ENCODE results near the gene JAZF1.

Gene JAZF1

DNA sequence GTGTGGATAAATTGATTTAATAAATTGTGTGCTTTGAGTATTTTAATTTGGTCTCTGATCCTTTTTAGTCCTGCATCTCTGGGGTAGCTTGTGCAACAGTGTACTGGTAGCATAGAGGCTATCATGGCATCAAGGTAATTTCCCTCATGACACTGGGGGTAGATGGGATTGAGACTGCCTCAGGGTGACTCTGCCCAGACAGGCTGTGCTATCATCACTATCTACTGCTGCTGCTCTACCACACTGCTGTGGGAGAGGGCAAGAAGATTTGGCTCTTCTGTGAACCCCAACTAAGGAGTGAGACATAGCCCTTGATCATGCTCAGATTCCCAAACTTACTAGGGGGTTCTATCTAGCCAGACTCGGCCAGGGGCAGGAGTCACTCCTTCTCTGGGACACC, 43.6 kb upstream of the JAZF1 start:
- no peak for TF ChIP-seq EZH2phosphoT487 (IDR thresholded peaks at IDR 0.05; ENCODE audit: borderline replicate concordance, low read length)
- TF ChIP-seq, protein P1, sequence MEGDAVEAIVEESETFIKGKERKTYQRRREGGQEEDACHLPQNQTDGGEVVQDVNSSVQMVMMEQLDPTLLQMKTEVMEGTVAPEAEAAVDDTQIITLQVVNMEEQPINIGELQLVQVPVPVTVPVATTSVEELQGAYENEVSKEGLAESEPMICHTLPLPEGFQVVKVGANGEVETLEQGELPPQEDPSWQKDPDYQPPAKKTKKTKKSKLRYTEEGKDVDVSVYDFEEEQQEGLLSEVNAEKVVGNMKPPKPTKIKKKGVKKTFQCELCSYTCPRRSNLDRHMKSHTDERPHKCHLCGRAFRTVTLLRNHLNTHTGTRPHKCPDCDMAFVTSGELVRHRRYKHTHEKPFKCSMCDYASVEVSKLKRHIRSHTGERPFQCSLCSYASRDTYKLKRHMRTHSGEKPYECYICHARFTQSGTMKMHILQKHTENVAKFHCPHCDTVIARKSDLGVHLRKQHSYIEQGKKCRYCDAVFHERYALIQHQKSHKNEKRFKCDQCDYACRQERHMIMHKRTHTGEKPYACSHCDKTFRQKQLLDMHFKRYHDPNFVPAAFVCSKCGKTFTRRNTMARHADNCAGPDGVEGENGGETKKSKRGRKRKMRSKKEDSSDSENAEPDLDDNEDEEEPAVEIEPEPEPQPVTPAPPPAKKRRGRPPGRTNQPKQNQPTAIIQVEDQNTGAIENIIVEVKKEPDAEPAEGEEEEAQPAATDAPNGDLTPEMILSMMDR (IDR thresholded peaks at IDR 0.05; ENCODE audit: low read depth, low read length, poor library complexity, severe bottlenecking), result no peak
- H3K9me2 ChIP-seq (replicated peaks; ENCODE audit: control insufficient read depth, low read length), result no peaks in the 10 kb centered on the region; the same call in 1 of the 2 replicates
- H3K4me2 ChIP-seq (ENCODE audit: low read length), result no peak overlapping the region
- H3K4me3 ChIP-seq (ENCODE audit: low read length), result no peak overlapping the region
- H4K20me1 ChIP-seq (ENCODE audit: control insufficient read depth, insufficient read depth, low read depth, low read length), result no peaks in the 10 kb centered on the region
- no peaks in the 10 kb centered on the region for H3K79me2 ChIP-seq (ENCODE audit: control insufficient read depth, low read length)
- H3F3A ChIP-seq (ENCODE audit: control insufficient read depth, insufficient read depth), result no peaks in the 10 kb centered on the region
- H3K4me1 ChIP-seq (ENCODE audit: control insufficient read depth, low read length), result no peaks in the 10 kb centered on the region
- H3K27me3 ChIP-seq (ENCODE audit: control insufficient read depth, low read length), result no peaks in the 10 kb centered on the region
- H3K36me3 ChIP-seq (ENCODE audit: control insufficient read depth, low read length), result no peaks in the 10 kb centered on the region
- H3K27ac ChIP-seq (ENCODE audit: low read depth, low read length), result no peak overlapping the region
- H3K9me3 ChIP-seq (ENCODE audit: control insufficient read depth, insufficient read depth, low read length), result no peaks in the 10 kb centered on the region

DNA sequence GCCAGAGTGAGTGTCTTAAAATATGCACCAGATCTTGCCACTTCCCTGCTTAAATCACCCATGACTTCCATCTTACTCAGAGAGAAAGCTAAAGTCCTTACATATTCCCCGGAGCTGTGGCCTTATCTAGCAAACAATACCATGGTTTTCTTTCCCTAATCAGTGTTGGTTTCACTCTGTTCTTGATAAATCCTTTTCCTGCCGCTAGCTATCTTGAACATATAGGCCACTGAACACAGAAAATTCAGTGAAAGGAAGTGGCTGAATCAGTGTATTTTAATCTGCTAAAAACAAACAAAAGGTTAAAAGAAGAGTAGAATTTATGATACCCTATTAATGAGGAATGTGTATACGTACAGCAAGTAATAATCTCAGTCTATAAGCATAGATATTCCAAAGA, 42.0 kb upstream of the JAZF1 start:
- H3F3A ChIP-seq (ENCODE audit: control insufficient read depth, insufficient read depth), result no peaks in the 10 kb centered on the region
- H3K27ac ChIP-seq (ENCODE audit: low read depth, low read length), result no peak overlapping the region
- no peaks in the 10 kb centered on the region for H3K36me3 ChIP-seq (ENCODE audit: control insufficient read depth, low read length)
- no peak for TF ChIP-seq EZH2phosphoT487 (IDR thresholded peaks at IDR 0.05; ENCODE audit: borderline replicate concordance, low read length)
- TF ChIP-seq, protein P1 (IDR thresholded peaks at IDR 0.05; ENCODE audit: low read depth, low read length, poor library complexity, severe bottlenecking), result no peak
- no peak overlapping the region for H3K4me3 ChIP-seq (ENCODE audit: low read length)
- H4K20me1 ChIP-seq (ENCODE audit: control insufficient read depth, insufficient read depth, low read depth, low read length), result no peaks in the 10 kb centered on the region
- H3K9me3 ChIP-seq (ENCODE audit: control insufficient read depth, insufficient read depth, low read length), result no peaks in the 10 kb centered on the region
- H3K9me2 ChIP-seq (replicated peaks; ENCODE audit: control insufficient read depth, low read length), result no peaks in the 10 kb centered on the region; the same call in 1 of the 2 replicates
- H3K4me2 ChIP-seq (ENCODE audit: low read length), result no peak overlapping the region
- no peaks in the 10 kb centered on the region for H3K27me3 ChIP-seq (ENCODE audit: control insufficient read depth, low read length)
- no peaks in the 10 kb centered on the region for H3K79me2 ChIP-seq (ENCODE audit: control insufficient read depth, low read length)
- no peaks in the 10 kb centered on the region for H3K4me1 ChIP-seq (ENCODE audit: control insufficient read depth, low read length)

DNA sequence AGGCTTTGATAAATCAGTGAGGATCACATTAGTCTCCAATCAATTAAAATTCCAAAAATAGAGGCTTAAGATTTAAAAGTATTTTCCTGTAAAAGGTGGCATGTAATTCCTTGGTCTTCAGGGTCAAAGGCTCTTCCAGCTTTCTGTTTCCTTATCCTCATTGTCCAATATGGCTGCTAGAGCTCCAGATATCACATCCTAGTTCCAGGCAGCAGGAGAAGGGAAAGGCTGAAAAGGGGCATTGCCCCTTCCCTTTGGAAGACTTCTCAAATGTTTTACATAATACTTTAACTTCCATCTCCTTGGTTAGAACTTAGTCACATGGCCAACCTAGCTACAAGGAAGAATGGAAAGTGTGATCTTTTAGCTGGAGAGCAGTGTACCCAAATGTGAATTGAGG, 39.2 kb upstream of the JAZF1 start:
- Histone ChIP-seq H3K27me3 (ENCODE audit: control insufficient read depth, low read length) (no peaks in the 10 kb centered on the region), H3K9me3 (ENCODE audit: control insufficient read depth, insufficient read depth, low read length) (no peaks in the 10 kb centered on the region), H3K4me2 (ENCODE audit: low read length) (no peak overlapping the region), H3F3A (ENCODE audit: control insufficient read depth, insufficient read depth) (no peaks in the 10 kb centered on the region), H3K4me1 (ENCODE audit: control insufficient read depth, low read length) (no peaks in the 10 kb centered on the region), H3K27ac (ENCODE audit: low read depth, low read length) (no peak overlapping the region), H4K20me1 (ENCODE audit: control insufficient read depth, insufficient read depth, low read depth, low read length) (no peaks in the 10 kb centered on the region), H3K9me2 (replicated peaks; ENCODE audit: control insufficient read depth, low read length) (no peaks in the 10 kb centered on the region; the same call in 1 of the 2 replicates), H3K36me3 (ENCODE audit: control insufficient read depth, low read length) (no peaks in the 10 kb centered on the region), H3K4me3 (ENCODE audit: low read length) (no peak overlapping the region), H3K79me2 (ENCODE audit: control insufficient read depth, low read length) (no peaks in the 10 kb centered on the region)
- TF ChIP-seq, protein P1 (IDR thresholded peaks at IDR 0.05; ENCODE audit: low read depth, low read length, poor library complexity, severe bottlenecking), result no peak
- no peak for TF ChIP-seq EZH2phosphoT487 (IDR thresholded peaks at IDR 0.05; ENCODE audit: borderline replicate concordance, low read length)

All from DOHH2 (cell line).